D721Med (cell line): ENCODE results near the gene ALPL.

Experiments used
- DNase-seq: peaks from one replicate; pipeline ENCODE4 v3.0.0; 2011; ENCODE audit warnings: low spot score; ENCODE audit not compliant: insufficient read length
- FAIRE-seq: peaks from 2 replicates; lab custom pipeline; 2011; peaks lifted over from hg19 to GRCh38; lab: Jason Lieb, UNC
- CTCF ChIP-seq: IDR thresholded peaks from 2 replicates; pipeline ENCODE4 v1.5.1; 2012; ENCODE audit warnings: mild to moderate bottlenecking, control low read depth; ENCODE audit not compliant: insufficient read depth; ENCODE audit errors: missing control alignments

ALPL gene

DNA sequence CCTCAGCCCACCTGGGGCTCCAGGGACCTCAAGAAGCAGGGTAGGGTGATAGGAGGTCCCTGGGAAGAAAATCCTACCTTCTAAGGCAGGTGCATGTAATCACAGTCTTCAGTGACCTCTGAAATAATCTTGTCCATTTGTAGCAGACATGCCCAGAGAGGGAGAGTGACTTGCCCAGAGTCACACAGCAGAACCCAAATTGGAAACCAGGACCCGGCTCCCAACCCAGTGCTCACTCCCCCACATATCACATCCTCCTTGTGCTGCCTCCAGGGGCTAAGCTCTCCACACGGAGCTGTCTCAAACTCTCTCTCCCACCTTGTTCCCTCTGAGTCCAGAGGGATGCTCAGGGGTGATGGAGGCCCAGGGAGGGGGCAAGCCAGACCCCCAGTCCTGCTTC lies 87.4 kb downstream of the ALPL start:
- TF ChIP-seq CTCF: no peak
- FAIRE-seq (no peak), DNase-seq (no peak)

DNA sequence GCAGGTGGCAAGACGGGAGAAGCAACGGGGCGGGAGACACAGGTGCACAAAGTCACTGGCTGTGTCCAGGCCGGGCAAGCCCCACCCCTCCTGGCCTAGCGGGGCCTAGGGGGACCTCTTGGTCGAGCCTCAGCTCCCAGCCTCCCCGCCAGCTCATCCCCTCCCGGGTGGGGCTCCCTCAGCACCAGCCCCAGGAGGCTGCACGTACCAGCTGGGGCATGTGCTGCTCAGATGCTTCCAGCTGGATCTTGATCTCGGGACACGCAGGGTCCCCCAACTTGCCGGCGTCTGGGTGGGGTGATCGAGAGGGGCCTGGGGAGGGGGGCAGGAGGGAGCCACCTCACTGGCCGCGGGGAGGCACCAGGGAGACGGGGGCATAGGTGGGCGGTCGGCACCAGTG lies 88.5 kb downstream of the ALPL start:
- FAIRE-seq (no peak), DNase-seq (no peak)
- TF ChIP-seq CTCF: no peak

DNA sequence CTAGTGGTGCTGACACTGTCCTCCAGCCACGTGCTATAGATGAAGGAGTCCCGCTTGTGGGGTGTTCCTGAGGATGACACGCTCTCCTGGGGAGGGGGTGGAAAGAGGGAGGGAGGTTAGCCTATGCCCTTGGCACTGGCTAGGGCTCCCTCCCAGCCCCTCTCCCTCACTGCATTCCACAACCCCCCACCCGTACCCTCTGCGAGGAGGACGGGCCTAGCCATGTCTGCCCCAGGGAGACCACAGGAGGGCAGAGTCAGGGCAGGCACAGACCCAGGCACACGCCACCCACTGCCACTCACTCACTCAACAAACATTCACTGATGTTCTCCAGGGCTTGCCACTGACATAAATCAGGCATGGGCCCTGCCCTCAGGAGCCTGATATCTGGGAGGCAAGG lies 89.2 kb downstream of the ALPL start:
- TF ChIP-seq CTCF: no peak
- no peak for DNase-seq
- no peak for FAIRE-seq

DNA sequence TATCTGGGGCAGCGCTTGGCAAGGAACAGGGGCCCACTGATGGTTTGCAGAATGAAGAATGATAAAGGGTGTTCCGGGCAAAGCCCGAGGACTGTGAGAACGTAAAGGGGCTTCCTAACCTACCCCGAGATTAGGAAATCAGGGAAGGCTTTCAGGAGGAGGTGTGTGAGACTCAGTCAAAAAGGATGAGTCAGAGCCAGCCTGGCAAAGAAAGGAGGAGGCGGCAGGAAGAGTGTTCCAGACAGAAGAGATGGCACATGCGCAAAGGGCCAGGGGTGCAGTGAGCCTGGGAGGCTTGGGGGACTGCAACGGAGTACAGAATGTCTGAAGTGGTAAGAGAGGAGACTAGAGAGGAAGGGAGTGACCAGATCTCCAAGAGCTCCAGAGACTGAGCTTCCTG lies 89.7 kb downstream of the ALPL start:
- FAIRE-seq (no peak), DNase-seq (no peak)
- TF ChIP-seq CTCF: no peak

DNA sequence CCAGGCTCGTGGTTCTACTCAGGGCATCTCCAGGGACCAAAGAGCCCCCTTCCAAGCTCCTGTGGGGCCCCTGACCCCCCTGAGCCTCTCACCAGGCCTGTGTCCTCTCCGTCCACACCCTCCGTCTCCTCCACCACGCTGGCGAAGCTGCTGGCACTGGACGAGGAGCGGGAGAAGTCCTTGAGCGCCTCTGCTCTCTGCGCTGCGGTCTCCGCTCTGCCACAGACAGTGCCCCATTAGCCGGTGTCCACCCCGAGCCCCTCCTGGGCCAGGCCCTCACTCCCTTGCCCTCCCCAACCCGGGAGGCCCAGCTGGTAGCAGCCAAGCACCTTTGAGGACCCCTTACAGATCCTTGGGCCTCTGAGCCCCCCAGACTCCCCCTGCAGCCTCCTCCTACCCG lies 90.2 kb downstream of the ALPL start:
- DNase-seq: no peak
- no peak for TF ChIP-seq CTCF
- no peak for FAIRE-seq

DNA sequence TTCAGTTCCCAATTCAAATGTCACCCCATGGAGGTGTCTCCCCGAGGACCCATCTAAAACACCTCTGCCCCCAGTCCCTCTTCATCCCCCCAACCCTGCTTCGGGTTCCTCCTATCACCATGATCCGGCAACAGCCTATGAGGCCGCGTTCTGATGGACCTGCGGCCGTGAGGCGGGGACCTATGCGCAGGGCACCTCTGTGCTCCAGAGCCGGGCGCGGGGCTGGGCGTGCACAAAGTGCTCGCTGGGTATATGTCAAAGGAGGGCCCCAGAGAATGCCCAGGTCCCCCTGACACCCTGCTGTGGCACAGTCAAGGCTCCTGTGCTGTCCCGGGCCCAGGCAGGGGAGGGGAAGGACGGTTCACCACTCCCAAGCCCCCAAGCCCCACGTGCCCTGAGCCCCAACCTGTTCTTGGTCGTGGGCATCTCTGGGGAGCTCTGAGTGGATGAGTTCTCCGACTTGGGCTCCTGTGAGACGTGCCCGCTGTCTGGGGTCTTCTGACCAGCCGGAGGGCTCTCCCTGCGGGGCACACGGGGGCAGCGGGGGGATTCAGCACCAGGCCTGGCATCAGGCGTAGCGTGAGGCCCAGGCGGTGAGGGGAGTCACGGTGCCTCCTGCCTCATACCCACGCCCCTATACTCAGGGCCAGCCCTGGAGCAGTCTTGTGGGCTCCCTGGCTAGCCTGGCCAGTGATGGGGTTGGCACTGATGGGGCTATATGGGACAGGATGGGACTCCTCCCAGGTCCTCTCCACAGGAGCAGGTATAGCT lies 92.2 kb downstream of the ALPL start:
- FAIRE-seq (no peak), DNase-seq (no peak)
- no peak for TF ChIP-seq CTCF
